Cardiac fibroblast (primary cell): ENCODE data around the gene WDR75.
"Not testable (repeated sequence)": the region's sequence is repeated elsewhere in the genome, so short reads cannot be mapped to it uniquely, and the experiment has no call there.

Source experiments
- DNase-seq, 2 donors: peaks; one replicate each; pipeline versions ENCODE4 v3.0.0 to v3.0.0-alpha.2; 2010; ENCODE audit warnings: low read depth in 2 of 2
- H3K4me3 ChIP-seq, 2 donors: replicated peaks in 1 of 2; 1 replicate in 1 of 2; 2 replicates in 1 of 2; pipeline ENCODE4 v1.5.1; 2011; ENCODE audit warnings: low read depth in 2 of 2, low read length in 2 of 2, mild to moderate bottlenecking in 2 of 2, moderate library complexity in 1 of 2
- TF ChIP-seq, protein P1 (sequence below): IDR thresholded peaks from one replicate; pipeline ENCODE4 v1.5.1; 2011; ENCODE audit warnings: low read depth, mild to moderate bottlenecking, low read length, inconsistent platforms

Gene WDR75

DNA sequence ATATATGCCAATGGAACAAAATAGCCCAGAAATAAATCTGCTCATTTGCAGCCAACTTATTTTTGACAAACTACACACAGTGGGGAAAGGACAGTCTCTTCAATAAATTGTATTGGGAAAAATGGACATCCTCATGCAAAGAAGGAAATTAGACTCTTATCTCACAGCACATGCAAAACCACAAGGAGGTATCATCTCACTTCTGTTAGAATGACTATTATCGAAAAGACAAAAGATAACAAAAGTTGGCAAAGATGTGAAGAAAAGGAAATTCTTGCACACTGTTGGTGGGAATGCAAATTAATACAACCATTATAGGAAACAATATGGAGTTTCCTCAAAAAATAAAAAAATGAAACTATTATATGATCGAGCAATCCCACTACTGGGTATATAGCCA is 16.3 kb upstream of the WDR75 start:
- TF ChIP-seq, protein P1, sequence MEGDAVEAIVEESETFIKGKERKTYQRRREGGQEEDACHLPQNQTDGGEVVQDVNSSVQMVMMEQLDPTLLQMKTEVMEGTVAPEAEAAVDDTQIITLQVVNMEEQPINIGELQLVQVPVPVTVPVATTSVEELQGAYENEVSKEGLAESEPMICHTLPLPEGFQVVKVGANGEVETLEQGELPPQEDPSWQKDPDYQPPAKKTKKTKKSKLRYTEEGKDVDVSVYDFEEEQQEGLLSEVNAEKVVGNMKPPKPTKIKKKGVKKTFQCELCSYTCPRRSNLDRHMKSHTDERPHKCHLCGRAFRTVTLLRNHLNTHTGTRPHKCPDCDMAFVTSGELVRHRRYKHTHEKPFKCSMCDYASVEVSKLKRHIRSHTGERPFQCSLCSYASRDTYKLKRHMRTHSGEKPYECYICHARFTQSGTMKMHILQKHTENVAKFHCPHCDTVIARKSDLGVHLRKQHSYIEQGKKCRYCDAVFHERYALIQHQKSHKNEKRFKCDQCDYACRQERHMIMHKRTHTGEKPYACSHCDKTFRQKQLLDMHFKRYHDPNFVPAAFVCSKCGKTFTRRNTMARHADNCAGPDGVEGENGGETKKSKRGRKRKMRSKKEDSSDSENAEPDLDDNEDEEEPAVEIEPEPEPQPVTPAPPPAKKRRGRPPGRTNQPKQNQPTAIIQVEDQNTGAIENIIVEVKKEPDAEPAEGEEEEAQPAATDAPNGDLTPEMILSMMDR = no peak
- no peak for DNase-seq
- no peak overlapping the region for H3K4me3 ChIP-seq

DNA sequence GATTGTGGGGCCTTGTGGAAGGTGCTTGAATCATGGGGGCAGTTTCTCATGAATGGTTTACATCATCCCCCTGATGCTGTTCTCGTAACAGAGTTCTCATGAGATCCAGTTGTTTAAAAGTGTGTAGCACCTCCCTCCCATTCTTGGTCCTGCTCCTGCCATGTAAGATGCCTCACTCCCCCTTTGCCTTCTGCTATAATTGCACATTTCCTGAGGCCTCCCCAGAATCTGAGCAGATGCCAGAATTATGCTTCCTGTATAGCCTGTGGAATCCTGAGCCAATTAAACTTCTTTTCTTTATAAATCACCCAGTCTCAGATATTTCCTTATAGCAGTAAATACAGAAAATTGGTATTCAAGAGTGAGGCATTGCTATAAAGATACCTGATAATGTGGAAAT is 15.6 kb upstream of the WDR75 start:
- TF ChIP-seq, protein P1 = no peak
- peak; percentile 7 to 57 for DNase-seq
- no peak overlapping the region for H3K4me3 ChIP-seq

DNA sequence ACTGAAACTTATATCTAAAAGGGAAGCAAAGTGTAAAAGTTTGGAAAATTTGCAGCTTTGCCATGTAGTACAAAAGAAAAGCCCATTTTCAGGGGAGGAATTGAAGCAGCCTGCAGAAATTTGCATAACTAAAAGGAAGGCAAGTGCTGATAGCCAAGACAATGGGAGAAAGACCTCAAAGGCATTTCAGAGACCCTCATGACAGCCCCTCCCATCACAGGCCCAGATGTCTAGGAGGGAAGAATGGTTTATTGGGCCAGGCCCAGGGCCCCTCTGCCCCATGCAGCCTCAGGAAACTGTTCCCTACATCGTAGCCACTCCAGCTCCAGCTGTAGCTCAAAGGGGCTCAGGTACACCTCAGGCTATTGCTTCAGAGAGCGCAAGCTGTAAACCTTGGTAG is 14.4 kb upstream of the WDR75 start:
- TF ChIP-seq, protein P1 = no peak
- no peak overlapping the region for H3K4me3 ChIP-seq
- DNase-seq = no peak

DNA sequence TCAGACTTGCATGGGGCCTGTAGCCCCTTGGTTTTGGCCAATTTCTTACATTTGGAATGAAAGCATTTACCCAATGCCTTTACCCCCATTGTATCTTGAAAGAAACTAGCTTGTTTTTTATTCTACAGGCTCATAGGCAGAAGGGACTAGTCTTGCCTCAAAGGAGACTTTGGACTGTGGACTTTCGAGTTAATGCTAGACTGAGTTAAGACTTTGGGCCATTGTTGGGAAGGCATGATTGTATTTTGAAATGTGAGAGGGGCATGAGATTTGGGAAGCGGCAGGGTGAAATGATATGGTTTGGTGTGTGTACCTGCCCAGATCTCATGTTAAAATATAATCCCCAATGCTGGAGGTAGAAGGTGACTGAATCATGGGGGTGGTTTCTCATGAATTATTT is 13.4 kb upstream of the WDR75 start:
- DNase-seq = no peak
- TF ChIP-seq, protein P1 = no peak
- no peak overlapping the region for H3K4me3 ChIP-seq

DNA sequence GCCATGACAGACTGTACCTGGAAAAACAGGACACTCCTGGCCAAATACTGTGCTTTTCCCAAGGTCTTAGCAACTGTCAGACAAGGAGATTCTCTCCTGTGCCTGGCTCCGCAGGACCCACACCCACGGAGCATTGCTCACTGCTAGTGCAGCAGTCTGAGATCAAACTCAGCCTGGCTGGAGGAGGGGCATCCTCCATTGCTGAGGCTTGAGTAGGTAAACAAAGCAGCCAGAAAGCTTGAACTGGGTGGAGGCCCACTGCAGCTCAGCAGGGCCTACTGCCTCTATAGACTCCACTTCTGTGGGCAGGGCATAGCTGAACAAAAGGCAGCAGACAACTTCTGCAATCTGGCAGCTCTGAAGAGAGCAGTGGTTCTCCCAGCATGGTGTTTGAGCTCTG is 10.8 kb upstream of the WDR75 start:
- H3K4me3 ChIP-seq = not testable (repeated sequence)

DNA sequence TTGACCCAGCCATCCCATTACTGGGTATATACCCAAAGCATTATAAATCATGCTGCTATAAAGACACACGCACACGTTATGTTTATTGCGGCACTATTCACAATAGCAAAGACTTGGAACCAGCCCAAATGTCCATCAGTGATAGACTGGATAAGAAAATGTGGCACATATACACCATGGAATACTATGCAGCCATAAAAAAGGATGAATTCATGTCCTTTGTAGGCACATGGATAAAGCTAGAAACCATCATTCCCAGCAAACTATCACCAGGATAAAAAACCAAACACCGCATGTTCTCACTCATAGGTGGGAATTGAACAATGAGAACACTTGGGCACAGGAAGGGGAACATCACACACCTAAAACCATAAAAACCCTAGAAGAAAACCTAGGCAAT is 5.5 kb upstream of the WDR75 start:
- H3K4me3 ChIP-seq, DNase-seq: not testable (repeated sequence)

More for the DNA sequence above, 10.8 kb upstream of the WDR75 start:
- DNase-seq = not testable (repeated sequence)

DNA sequence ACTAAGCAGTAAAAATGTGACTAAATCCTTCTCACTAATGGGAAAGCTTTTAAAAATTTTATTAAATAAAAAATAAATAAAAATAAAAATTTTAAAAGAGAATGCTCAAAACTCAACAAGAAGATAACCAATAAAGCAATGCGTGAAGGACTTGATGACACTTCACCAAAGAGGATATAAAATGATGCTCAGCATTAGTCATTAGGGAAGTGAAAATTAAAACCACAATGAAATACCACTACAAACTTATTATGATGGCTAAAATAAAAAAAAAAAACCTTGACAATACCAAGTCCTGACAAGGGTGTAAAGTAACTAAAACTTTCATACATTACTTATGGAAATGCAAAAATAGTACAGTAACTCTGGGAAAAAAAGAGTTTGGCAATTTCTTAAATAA is 3.3 kb upstream of the WDR75 start:
- TF ChIP-seq, protein P1 = no peak
- no peak for DNase-seq

DNA sequence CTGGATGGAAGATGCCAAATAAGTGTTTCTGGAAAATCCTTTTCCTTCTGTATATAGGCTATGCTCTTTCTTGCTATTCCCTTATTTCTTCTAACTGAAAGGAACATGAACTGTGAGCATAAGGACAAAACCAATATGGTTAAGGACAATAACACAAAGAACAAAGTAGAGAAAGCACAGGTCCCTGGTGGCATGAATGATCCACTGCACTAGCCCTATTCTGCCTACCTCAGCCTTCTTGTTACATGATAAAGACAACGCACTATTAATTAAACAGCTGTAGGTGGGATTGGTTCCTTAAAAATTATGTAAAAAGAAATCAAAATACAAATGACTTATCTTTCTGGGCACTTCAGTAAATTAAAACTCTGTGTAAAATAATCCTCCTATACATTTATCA is 1.9 kb upstream of the WDR75 start:
- DNase-seq = no peak
- no peak overlapping the region for H3K4me3 ChIP-seq
- TF ChIP-seq, protein P1 = no peak

More for the DNA sequence above, 3.3 kb upstream of the WDR75 start:
- H3K4me3 ChIP-seq = no peak overlapping the region
